ENCODE data around the gene TEX47.

Gene TEX47

GRCh38 chr7:88746126-88746525, 49.4 kb downstream of the TEX47 start:
- DNase-seq = no peak

Measured in nucleus accumbens (tissue), 56 donors.